MCF 10A (cell line): Measurements from ENCODE around the gene SIT1. TPM values are rescaled to one million over a fixed set of nuclear protein-coding genes. Genes with fewer than 3 reads are reported as not detected.

Experiments used
- BruUV-seq: library from RNA; stranded (reverse); fragments of 400-500 nt; replicated peaks from 2 replicates; lab custom pipeline; 2021; lab: Mats Ljungman, UMichigan
- CTCF ChIA-PET: fragments of 300-600 bp; sonication (Branson Sonifier 250); formaldehyde crosslinking; extraction: SDS; loops from one replicate; lab custom pipeline; 2021; ENCODE audit warnings: antibody characterized with exemption, inconsistent platforms; lab: Yijun Ruan, JAX
- POLR2A ChIA-PET: fragments of 300-600, 350-650 bp; sonication (Branson Sonifier 250); formaldehyde crosslinking; extraction: SDS; loops from one replicate; lab custom pipeline; 2020; ENCODE audit warnings: antibody characterized with exemption, inconsistent platforms; lab: Yijun Ruan, JAX
- DNase-seq: peaks from one replicate; pipeline ENCODE4 v3.0.0-alpha.2; 2018; ENCODE audit not compliant: unreplicated experiment
- H3K27ac Mint-ChIP-seq: one replicate; pipeline ENCODE4 v1.8.0; 2022; ENCODE audit warnings: mild to moderate bottlenecking, low read depth, mixed read lengths; ENCODE audit not compliant: unreplicated experiment
- H3K27me3 Mint-ChIP-seq: one replicate; pipeline ENCODE4 v1.8.0; 2022; ENCODE audit warnings: mixed read lengths; ENCODE audit not compliant: insufficient read depth, unreplicated experiment
- H3K36me3 Mint-ChIP-seq: one replicate; pipeline ENCODE4 v1.8.0; 2022; ENCODE audit warnings: mild to moderate bottlenecking, moderate library complexity, mixed read lengths; ENCODE audit not compliant: insufficient read depth, unreplicated experiment
- H3K4me1 Mint-ChIP-seq: one replicate; pipeline ENCODE4 v1.8.0; 2022; ENCODE audit warnings: mixed read lengths; ENCODE audit not compliant: insufficient read depth, unreplicated experiment
- H3K4me3 Mint-ChIP-seq: one replicate; pipeline ENCODE4 v1.8.0; 2022; ENCODE audit warnings: mild to moderate bottlenecking, moderate library complexity, mixed read lengths; ENCODE audit not compliant: unreplicated experiment
- H3K9me3 Mint-ChIP-seq: one replicate; pipeline ENCODE4 v1.8.0; 2022; ENCODE audit warnings: mixed read lengths; ENCODE audit not compliant: unreplicated experiment
- intact Hi-C: fragments of 100-400 bp; cut with micrococcal nuclease; formaldehyde crosslinking; loops from 2 replicates; pipeline ENCODE4 v1.14.1; 2022
- total RNA-seq: library from RNA; stranded (reverse); gene quantifications from 2 replicates; pipeline ENCODE4 v1.2.3, GENCODE V29; 2022
- TF ChIP-seq, protein P1 (sequence below): fragments of 200-600 bp; IDR thresholded peaks from one replicate; pipeline ENCODE4 v1.8.0; 2022; ENCODE audit warnings: antibody characterized with exemption, mild to moderate bottlenecking; ENCODE audit not compliant: unreplicated experiment

Gene SIT1
- total RNA-seq, 1 experiment from 2014 or later = not detected

DNA sequence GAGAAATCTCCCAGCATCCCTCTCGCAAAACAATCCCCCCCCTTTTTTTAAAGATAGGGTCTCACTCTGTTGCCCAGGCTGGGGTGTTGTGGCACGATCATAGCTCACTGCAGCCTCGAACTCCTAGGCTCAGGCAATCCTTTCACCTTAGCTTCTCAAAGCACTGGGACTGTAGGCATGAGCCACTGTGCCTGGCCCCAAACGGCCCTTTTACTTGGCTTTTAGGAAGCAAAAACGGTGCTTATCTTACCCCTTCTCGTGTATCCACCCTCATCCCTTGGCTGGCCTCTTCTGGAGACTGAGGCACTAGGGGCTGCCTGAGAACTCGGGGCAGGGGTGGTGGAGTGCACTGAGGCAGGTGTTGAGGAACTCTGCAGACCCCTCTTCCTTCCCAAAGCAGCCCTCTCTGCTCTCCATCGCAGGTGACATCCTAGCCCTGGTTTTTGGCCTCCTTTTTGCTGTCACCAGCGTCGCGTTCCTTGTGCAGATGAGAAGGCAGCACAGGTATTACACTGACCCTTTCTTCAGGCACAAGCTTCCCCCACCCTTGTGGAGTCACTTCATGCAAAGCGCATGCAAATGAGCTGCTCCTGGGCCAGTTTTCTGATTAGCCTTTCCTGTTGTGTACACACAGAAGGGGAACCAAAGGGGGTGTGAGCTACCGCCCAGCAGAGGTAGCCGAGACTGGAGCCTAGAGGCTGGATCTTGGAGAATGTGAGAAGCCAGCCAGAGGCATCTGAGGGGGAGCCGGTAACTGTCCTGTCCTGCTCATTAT is 29.8 kb upstream of the SIT1 start:
- TF ChIP-seq, protein P1, sequence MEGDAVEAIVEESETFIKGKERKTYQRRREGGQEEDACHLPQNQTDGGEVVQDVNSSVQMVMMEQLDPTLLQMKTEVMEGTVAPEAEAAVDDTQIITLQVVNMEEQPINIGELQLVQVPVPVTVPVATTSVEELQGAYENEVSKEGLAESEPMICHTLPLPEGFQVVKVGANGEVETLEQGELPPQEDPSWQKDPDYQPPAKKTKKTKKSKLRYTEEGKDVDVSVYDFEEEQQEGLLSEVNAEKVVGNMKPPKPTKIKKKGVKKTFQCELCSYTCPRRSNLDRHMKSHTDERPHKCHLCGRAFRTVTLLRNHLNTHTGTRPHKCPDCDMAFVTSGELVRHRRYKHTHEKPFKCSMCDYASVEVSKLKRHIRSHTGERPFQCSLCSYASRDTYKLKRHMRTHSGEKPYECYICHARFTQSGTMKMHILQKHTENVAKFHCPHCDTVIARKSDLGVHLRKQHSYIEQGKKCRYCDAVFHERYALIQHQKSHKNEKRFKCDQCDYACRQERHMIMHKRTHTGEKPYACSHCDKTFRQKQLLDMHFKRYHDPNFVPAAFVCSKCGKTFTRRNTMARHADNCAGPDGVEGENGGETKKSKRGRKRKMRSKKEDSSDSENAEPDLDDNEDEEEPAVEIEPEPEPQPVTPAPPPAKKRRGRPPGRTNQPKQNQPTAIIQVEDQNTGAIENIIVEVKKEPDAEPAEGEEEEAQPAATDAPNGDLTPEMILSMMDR = no peak
- CTCF ChIA-PET = interaction anchor here (0.8 to 1.9 kb wide), 5 partner anchors 16 to 202 kb away, joined by 3 to 7 read pairs (median 3); partner anchors contain the start of genes ARHGEF39, CCDC107 and RMRP
- POLR2A ChIA-PET = interaction anchor here (0.5 to 1.3 kb wide), 4 partner anchors 9 to 496 kb away, joined by 3 to 6 read pairs (median 3); partner anchors contain the start of gene TPM2
- no peak overlapping the region for H3K27ac Mint-ChIP-seq
- H3K4me1 Mint-ChIP-seq = peaks cover 14% of the 10 kb centered on the region
- no peak overlapping the region for H3K4me3 Mint-ChIP-seq
- DNase-seq = no peak
- no peaks in the 10 kb centered on the region for H3K9me3 Mint-ChIP-seq
- intact Hi-C loops = no loop called here
- BruUV-seq = no TSS peak
- H3K36me3 Mint-ChIP-seq = peaks cover 43% of the 10 kb centered on the region
- no peaks in the 10 kb centered on the region for H3K27me3 Mint-ChIP-seq

DNA sequence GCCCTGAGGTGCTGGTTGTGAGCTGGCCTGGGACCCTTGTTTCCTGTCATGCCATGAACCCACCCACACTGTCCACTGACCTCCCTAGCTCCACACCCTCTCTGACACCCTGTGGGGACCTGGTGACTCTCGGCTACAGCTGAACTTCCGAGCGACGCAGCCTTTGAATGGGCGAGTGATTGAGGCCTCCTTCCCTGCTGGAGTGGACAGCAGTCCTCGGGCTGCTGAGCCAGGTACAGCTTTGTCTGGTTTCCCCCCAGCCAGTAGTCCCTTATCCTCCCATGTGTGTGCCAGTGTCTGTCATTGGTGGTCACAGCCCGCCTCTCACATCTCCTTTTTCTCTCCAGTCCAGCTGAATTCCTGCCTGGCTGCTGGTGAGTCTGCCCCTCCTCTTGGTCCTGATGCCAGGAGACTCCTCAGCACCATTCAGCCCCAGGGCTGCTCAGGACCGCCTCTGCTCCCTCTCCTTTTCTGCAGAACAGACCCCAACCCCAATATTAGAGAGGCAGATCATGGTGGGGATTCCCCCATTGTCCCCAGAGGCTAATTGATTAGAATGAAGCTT is 29.1 kb upstream of the SIT1 start:
- intact Hi-C loops = no loop called here
- Mint-ChIP-seq H3K27me3 (no peaks in the 10 kb centered on the region), H3K4me1 (peaks cover 14% of the 10 kb centered on the region), H3K27ac (no peak overlapping the region), H3K9me3 (no peaks in the 10 kb centered on the region), H3K4me3 (no peak overlapping the region), H3K36me3 (peaks cover 36% of the 10 kb centered on the region)
- POLR2A ChIA-PET = interaction anchor here (0.5 to 1.3 kb wide), 3 partner anchors 9 to 36 kb away, joined by 3 to 6 read pairs (median 3); partner anchors contain the start of gene TPM2
- TF ChIP-seq, protein P1 = no peak
- no TSS peak for BruUV-seq
- no peak for DNase-seq
- CTCF ChIA-PET = interaction anchor here (0.7 to 1.9 kb wide), 6 partner anchors 15 to 1565 kb away, joined by 3 to 7 read pairs (median 3); partner anchors contain the start of genes ARHGEF39, CCDC107 and RMRP

DNA sequence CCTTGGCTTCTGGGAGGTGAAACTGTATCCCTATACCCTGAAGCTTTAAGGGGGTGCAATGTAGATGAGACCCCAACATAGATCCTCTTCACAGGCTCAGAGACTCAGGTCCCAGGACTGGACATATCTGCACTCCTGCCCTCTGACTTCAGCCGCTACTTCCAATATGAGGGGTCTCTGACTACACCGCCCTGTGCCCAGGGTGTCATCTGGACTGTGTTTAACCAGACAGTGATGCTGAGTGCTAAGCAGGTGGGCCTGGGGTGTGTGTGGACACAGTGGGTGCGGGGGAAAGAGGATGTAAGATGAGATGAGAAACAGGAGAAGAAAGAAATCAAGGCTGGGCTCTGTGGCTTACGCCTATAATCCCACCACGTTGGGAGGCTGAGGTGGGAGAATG is 28.4 kb upstream of the SIT1 start:
- ChIA-PET POLR2A (interaction anchor here (0.5 to 1.3 kb wide), 3 partner anchors 9 to 66 kb away, joined by 3 to 6 read pairs (median 4); partner anchors contain the start of gene TPM2), CTCF (interaction anchor here (0.7 to 1.9 kb wide), 3 partner anchors 14 to 1565 kb away, joined by 3 to 7 read pairs (median 3); no protein-coding TSS in a partner anchor)
- no peaks in the 10 kb centered on the region for H3K9me3 Mint-ChIP-seq
- H3K4me1 Mint-ChIP-seq = peaks cover 20% of the 10 kb centered on the region
- no peak for DNase-seq
- no TSS peak for BruUV-seq
- H3K36me3 Mint-ChIP-seq = peaks cover 31% of the 10 kb centered on the region
- intact Hi-C loops = no loop called here
- H3K27ac Mint-ChIP-seq = peak overlapping the region; percentile 43
- no peak overlapping the region for H3K4me3 Mint-ChIP-seq
- no peaks in the 10 kb centered on the region for H3K27me3 Mint-ChIP-seq
- TF ChIP-seq, protein P1 = no peak
